Measurements from ENCODE around the gene TBL1X. TPM values are rescaled to one million over a fixed set of nuclear protein-coding genes. Genes with fewer than 3 reads are reported as not detected.

Gene TBL1X
- total RNA-seq, 1 donor from 2014 or later = 26.4 TPM

DNA sequence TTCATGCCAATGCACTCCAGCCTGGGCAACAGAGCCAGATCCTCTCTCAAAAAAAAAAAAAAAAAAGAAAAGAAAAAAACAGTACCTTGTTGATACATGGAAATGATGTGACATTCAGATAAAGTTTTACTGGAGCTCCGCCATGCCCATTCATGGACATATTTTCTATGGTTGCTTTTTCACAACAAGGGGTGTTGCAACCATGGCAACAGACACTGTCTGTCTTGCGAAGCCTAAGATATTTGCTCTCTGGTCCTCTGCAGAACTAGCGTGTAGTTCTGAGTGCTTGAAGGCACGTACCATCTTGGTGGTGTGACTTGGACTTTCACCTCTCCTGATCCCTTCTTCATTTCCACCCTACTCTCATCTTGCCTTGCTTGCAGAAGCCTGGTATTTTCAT lies 53.2 kb downstream of the TBL1X start:
- Histone ChIP-seq H3K36me3 (ENCODE audit: insufficient read depth, low read length) (no peaks in the 10 kb centered on the region), H3K79me2 (ENCODE audit: insufficient read depth, low read length) (no peaks in the 10 kb centered on the region), H3K27me3 (ENCODE audit: insufficient read depth, low read length) (no peaks in the 10 kb centered on the region), H4K20me1 (ENCODE audit: insufficient read depth, low read length) (peaks cover 13% of the 10 kb centered on the region), H3K9ac (ENCODE audit: low read length) (no peak overlapping the region), H3K4me1 (ENCODE audit: insufficient read depth, low read length) (no peaks in the 10 kb centered on the region), H3K4me2 (ENCODE audit: low read length) (no peak overlapping the region), H3K9me3 (ENCODE audit: insufficient read depth, low read depth, low read length) (no peaks in the 10 kb centered on the region), H3K4me3 (ENCODE audit: insufficient read depth, low read depth, low read length) (no peak overlapping the region), H3K27ac (ENCODE audit: low read depth, low read length) (no peak overlapping the region), H2AFZ (ENCODE audit: low read depth, low read length) (no peak overlapping the region)
- Mint-ChIP-seq H3K36me3 (ENCODE audit: low read depth, unreplicated experiment) (peaks cover 8% of the 10 kb centered on the region), H3K4me1 (ENCODE audit: low read depth, unreplicated experiment) (peaks cover 14% of the 10 kb centered on the region), H3K4me3 (ENCODE audit: unreplicated experiment) (no peak overlapping the region), H3K9me3 (ENCODE audit: unreplicated experiment) (no peaks in the 10 kb centered on the region), H3K27ac (ENCODE audit: unreplicated experiment) (no peak overlapping the region), H3K27me3 (ENCODE audit: low read depth, unreplicated experiment) (no peaks in the 10 kb centered on the region)
- FAIRE-seq = peak; percentile 64
- no peak for DNase-seq (ENCODE audit: low read depth)
- TF ChIP-seq EZH2 (IDR thresholded peaks at IDR 0.05; ENCODE audit: insufficient read depth, low read length) = no peak
- TF ChIP-seq, protein P1, sequence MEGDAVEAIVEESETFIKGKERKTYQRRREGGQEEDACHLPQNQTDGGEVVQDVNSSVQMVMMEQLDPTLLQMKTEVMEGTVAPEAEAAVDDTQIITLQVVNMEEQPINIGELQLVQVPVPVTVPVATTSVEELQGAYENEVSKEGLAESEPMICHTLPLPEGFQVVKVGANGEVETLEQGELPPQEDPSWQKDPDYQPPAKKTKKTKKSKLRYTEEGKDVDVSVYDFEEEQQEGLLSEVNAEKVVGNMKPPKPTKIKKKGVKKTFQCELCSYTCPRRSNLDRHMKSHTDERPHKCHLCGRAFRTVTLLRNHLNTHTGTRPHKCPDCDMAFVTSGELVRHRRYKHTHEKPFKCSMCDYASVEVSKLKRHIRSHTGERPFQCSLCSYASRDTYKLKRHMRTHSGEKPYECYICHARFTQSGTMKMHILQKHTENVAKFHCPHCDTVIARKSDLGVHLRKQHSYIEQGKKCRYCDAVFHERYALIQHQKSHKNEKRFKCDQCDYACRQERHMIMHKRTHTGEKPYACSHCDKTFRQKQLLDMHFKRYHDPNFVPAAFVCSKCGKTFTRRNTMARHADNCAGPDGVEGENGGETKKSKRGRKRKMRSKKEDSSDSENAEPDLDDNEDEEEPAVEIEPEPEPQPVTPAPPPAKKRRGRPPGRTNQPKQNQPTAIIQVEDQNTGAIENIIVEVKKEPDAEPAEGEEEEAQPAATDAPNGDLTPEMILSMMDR (IDR thresholded peaks at IDR 0.05; ENCODE audit: insufficient read depth, low read depth, low read length) = no peak

DNA sequence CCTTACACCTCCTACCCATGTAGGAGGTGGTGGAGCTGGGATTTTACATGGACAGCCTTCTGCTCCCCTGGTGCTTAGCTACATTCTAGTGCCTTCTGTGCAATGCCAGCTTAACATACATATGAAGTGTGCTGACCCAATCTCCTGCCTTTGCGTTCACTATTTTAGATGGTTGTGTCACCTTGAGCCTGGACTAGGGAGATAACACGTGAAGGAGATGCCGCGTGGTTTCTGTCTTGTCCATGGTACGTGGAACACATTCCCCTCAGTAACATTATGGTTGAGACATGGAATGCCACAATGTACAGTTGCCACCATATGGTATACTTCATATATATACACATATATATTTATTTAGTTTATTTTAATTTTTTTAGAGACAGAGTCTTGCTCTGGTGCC lies 54.0 kb downstream of the TBL1X start:
- H3K36me3 Mint-ChIP-seq (ENCODE audit: low read depth, unreplicated experiment) = peaks cover 8% of the 10 kb centered on the region
- H3K27ac Mint-ChIP-seq (ENCODE audit: unreplicated experiment) = no peak overlapping the region
- FAIRE-seq (no peak), DNase-seq (ENCODE audit: low read depth) (no peak)
- Histone ChIP-seq H3K79me2 (ENCODE audit: insufficient read depth, low read length) (no peaks in the 10 kb centered on the region), H3K4me3 (ENCODE audit: insufficient read depth, low read depth, low read length) (no peak overlapping the region), H3K27ac (ENCODE audit: low read depth, low read length) (no peak overlapping the region), H2AFZ (ENCODE audit: low read depth, low read length) (no peak overlapping the region), H3K27me3 (ENCODE audit: insufficient read depth, low read length) (no peaks in the 10 kb centered on the region), H3K4me2 (ENCODE audit: low read length) (no peak overlapping the region), H3K4me1 (ENCODE audit: insufficient read depth, low read length) (no peaks in the 10 kb centered on the region), H3K9ac (ENCODE audit: low read length) (no peak overlapping the region), H4K20me1 (ENCODE audit: insufficient read depth, low read length) (peaks cover 13% of the 10 kb centered on the region), H3K36me3 (ENCODE audit: insufficient read depth, low read length) (no peaks in the 10 kb centered on the region), H3K9me3 (ENCODE audit: insufficient read depth, low read depth, low read length) (no peaks in the 10 kb centered on the region)
- H3K4me1 Mint-ChIP-seq (ENCODE audit: low read depth, unreplicated experiment) = peaks cover 17% of the 10 kb centered on the region
- no peaks in the 10 kb centered on the region for H3K9me3 Mint-ChIP-seq (ENCODE audit: unreplicated experiment)
- TF ChIP-seq, protein P1 (IDR thresholded peaks at IDR 0.05; ENCODE audit: insufficient read depth, low read depth, low read length) = no peak
- TF ChIP-seq EZH2 (IDR thresholded peaks at IDR 0.05; ENCODE audit: insufficient read depth, low read length) = no peak
- no peaks in the 10 kb centered on the region for H3K27me3 Mint-ChIP-seq (ENCODE audit: low read depth, unreplicated experiment)
- no peak overlapping the region for H3K4me3 Mint-ChIP-seq (ENCODE audit: unreplicated experiment)

DNA sequence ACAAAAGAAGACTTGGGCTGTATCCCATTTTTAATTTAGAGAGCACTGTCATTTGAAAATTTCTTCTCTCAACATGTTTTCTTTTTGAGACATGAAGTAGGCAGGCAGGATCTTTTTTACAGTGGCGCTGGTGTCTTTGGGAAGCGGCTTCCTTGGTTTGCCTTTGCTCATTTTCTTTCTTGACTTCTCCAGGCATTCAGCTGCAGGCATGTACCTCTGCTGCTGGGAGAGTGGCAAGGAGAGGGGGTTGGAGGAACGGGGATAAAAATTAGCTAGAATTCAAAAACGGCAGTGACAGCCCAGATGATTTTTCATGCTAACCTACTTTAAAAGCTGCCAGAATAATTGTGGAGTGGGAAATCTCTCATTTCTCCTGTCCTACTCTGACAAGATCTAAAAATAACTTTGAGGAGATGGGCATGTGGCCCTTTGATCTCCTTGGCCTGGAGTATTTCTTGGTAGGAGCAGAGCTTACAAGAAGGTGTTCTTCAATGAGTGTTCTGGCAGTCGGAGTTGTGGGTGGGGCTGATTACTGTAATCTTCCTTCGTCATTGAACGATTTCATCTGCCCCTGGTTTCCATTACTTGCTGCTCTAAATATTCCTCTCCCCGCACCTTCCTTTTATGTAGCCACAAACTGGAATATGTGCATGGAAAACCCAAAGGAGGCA lies 54.8 kb downstream of the TBL1X start:
- no peak for DNase-seq (ENCODE audit: low read depth)
- Mint-ChIP-seq H3K4me1 (ENCODE audit: low read depth, unreplicated experiment) (peaks cover 17% of the 10 kb centered on the region), H3K4me3 (ENCODE audit: unreplicated experiment) (no peak overlapping the region), H3K36me3 (ENCODE audit: low read depth, unreplicated experiment) (peaks cover 6% of the 10 kb centered on the region), H3K27ac (ENCODE audit: unreplicated experiment) (no peak overlapping the region), H3K27me3 (ENCODE audit: low read depth, unreplicated experiment) (no peaks in the 10 kb centered on the region), H3K9me3 (ENCODE audit: unreplicated experiment) (no peaks in the 10 kb centered on the region)
- Histone ChIP-seq H3K4me1 (ENCODE audit: insufficient read depth, low read length) (no peaks in the 10 kb centered on the region), H2AFZ (ENCODE audit: low read depth, low read length) (no peak overlapping the region), H3K79me2 (ENCODE audit: insufficient read depth, low read length) (no peaks in the 10 kb centered on the region), H3K27ac (ENCODE audit: low read depth, low read length) (no peak overlapping the region), H3K4me3 (ENCODE audit: insufficient read depth, low read depth, low read length) (no peak overlapping the region), H3K9me3 (ENCODE audit: insufficient read depth, low read depth, low read length) (no peaks in the 10 kb centered on the region), H3K36me3 (ENCODE audit: insufficient read depth, low read length) (no peaks in the 10 kb centered on the region), H3K4me2 (ENCODE audit: low read length) (no peak overlapping the region), H4K20me1 (ENCODE audit: insufficient read depth, low read length) (peaks cover 13% of the 10 kb centered on the region), H3K9ac (ENCODE audit: low read length) (no peak overlapping the region), H3K27me3 (ENCODE audit: insufficient read depth, low read length) (no peaks in the 10 kb centered on the region)
- peak; percentile 73 for FAIRE-seq
- TF ChIP-seq EZH2 (IDR thresholded peaks at IDR 0.05; ENCODE audit: insufficient read depth, low read length) = no peak
- TF ChIP-seq, protein P1 (IDR thresholded peaks at IDR 0.05; ENCODE audit: insufficient read depth, low read depth, low read length) = no peak

Measured in astrocyte (in vitro differentiated cells and primary cell).